Endometrial microvascular endothelial cells (primary cell): ENCODE measurements around the gene SNX5. TPM values are rescaled to one million over a fixed set of nuclear protein-coding genes. Genes with fewer than 3 reads are reported as not detected.

Experiments used
- in situ Hi-C: cut with HindIII; loops from 2 replicates; pipeline ENCODE4 v1.10.0; 2017; ENCODE audit warnings: low sequenced_read_pairs, low pct_unique_long_range_greater_than_20kb; ENCODE audit errors: inconsistent ontology term
- total RNA-seq: library from RNA; depleted of rRNA; stranded (reverse); fragments of >200 nt; gene quantifications from one replicate; pipeline ENCODE4 v1.2.3, GENCODE V29; 2015; ENCODE audit errors: inconsistent ontology term

SNX5 gene
- total RNA-seq, 1 donor from 2014 or later, result 84.6 TPM

DNA sequence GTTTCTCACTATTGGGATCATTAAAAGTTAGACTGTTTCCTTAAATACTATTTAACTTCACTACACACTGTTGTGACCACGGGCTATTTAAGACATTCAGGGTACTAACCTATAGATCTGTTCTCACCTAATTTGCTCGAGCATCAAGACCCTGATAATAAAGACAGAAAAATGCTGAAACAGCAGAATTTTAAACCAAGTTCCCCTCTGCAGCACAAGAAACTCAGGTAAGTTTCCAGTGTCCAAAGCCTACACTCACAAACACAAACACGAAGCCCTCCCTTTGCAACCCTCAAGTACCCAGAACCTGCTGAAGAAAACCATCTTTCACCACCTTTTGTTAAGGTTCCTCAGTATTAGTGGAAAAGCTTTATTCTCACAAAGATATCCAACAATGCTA, 4.0 kb downstream of the SNX5 start:
- in situ Hi-C loops, result loop anchor here (25.0 kb wide), 1 partner anchor 402 kb away; the partner anchor contains the start of gene DSTN

DNA sequence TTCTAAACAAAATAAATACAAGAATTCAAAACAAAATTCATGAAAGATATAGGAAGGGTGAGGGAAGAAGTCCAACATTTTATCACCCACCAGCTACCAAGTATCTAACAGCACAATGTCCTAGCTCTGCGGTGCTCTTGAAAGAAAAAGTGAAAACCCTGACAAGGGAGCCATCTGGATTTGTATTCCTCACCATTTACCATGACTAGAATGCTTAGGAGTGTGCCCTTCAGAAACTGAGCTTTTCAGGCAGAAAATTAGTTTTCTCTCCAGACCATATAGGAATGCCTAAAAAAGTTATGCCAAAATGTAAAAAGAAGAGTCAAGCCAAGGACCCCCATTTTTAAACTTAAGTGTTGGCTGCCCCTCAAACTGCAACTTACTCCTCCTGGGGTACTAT, 4.5 kb downstream of the SNX5 start:
- in situ Hi-C loops, result loop anchor here (25.0 kb wide), 1 partner anchor 402 kb away; the partner anchor contains the start of gene DSTN

DNA sequence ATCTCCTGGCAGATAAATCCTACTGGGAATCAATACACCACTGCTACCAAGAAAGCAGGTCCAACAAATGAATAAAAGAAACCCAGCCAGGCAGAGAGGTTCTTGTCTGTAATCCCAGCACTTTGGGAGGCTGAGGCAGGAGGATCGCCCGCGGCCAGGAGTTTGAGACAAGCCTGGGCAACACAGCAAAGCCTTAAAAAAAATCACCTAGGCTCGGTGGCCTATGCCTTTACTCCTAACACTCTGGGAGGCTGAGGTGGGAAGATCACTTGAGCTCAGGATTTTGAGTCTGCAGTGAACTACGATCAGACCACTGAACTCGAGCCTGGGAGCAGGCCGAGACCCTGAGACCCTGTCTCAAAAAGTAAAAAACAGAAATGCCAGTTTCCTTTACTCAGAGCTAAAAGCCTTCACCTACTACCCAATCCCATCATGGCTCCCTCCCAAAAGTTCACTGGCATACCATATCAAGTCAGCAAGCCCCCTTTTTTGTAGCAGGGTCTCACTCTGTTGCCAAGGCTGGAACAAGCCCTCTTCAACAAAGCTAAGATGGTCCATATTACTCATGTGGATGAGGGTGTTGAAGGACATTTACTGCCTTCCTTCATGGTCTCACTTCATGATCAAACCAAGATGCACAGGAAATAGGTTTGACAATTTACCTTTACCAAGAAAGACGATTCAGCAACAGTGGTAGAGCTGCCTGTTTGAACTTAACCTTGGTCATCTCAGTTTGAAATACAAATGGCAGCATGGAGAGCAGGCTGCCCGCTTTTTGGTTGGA, 5.3 kb downstream of the SNX5 start:
- in situ Hi-C loops, result loop anchor here (25.0 kb wide), 1 partner anchor 401 kb away; the partner anchor contains the start of gene DSTN

DNA sequence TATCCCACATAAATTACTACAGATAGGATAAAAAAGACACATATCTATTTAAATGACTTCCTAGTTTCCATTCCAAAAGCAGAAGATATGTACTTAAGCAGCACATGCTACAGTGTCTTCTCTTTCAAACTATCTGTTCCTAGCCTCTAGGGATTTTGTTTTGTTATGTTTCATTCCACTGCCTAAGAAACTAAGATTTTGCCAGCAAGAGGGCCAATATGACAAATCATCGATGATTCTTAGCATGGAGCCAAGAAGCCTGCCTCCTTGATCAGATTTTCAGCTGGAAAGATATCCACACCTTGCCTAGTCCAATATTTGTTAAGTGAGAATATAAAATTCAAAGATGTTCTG, 7.0 kb downstream of the SNX5 start:
- in situ Hi-C loops, result loop anchor here (25.0 kb wide), 1 partner anchor 399 kb away; the partner anchor contains the start of gene DSTN

DNA sequence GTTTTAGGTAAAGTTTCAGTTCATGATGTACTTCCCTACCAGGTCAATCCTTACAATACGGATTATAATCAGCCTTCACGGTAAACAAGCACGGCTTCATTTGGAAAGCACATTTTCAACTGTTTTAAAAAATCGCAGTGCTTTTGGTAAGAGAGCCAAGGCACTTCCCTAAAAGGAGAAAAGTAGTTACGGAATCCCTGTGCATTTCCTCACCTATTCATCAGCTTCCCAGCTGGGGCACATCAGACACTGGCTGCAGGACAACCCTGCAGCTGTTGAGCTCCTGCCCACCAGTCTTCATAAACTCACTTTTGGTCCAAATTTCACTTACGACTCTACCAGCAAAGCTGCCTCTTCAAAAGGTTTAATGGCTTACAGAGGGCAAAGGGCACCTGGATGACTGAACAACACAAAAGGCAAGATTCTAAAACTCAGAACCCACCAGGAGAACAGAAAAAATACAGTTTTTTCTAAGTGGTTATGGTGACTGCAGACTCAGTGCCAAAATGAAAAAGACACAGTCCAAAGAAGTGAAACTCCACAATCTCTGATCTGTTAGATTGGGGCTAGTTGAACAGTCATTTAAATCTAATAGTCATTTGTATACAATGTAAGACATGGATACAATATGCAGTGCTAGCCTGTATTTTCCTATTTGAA, 7.5 kb downstream of the SNX5 start:
- in situ Hi-C loops, result loop anchor here (25.0 kb wide), 1 partner anchor 399 kb away; the partner anchor contains the start of gene DSTN

DNA sequence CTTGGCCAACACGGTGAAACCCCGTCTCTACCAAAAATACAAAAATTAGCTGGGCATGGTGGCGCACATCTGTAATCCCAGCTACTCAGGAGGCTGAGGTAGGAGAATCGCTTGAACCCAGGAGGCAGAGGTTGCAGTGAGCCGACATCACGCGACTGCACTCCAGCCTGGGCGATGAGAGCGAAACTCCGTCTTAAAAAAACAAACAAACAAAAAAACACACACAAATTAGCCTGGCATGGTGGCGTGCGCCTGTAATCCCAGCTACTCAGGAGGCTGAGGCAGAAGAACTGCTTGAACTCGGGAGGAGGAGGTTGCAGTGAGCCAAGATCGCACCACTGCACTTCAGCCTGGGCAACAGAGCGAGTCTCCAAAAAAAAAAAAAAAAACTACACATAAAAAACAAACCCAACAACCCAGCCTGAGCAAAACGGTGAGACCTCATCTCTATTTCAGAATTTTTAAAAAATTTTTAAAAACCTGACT, 8.2 kb downstream of the SNX5 start:
- in situ Hi-C loops, result loop anchor here (25.0 kb wide), 1 partner anchor 398 kb away; the partner anchor contains the start of gene DSTN

DNA sequence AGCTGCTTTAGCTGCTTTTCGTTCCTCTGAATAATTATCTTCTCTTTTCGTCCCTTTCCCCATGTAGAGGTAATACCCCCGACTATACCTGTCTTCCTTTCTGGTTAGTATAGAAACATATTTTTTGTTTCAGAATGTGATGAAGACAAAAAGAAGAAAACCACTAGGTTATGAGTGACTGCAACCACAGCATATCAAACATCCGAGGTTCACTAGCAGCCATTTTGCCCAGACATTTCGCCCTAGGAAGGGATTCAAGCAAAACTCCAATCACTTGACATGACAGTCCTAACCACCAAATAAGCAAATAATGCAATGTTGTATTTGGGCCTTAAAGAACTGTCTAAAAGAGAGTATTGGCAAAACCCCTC, 9.4 kb downstream of the SNX5 start:
- in situ Hi-C loops, result loop anchor here (25.0 kb wide), 1 partner anchor 397 kb away; the partner anchor contains the start of gene DSTN

DNA sequence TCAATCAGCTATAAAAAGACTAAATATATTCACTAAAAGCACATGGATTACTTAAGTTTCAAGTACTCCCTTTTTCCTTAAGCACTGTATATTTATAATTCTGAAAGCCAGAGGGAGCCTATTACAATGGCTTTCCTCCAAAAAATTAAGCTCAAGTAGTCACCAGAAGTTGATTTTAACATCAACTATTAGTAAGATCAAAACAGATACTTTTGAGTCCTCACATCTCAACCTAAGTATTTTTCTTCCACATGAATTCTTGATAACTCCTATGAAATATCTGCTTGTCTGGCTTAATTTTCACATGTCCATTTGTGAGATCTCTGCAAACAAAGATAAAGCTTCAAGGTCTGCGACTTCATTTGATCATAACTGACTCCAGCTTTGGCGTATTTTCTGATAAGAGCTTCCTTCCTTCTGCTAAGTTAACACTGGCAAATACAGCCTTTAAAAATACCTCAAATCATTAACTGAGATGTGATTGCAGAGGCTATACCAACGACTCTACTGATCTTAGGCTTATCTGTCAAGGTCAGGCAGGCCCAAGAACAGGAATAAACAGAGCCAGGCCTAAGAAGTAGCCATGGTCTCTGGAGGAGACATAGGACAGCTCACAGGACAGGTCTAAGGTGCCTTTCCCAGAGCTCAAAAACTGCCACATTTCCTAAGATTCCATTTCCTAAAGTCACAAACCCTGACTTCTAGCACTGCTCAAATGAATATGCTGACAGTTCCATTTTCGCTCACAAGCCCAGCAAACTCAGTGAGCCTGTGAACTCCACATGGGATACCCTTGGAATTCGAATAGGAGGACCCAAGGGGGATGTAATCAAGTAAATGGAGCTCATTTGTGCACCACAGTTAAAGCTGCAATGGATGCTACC, 10.0 kb downstream of the SNX5 start:
- in situ Hi-C loops, result loop anchor here (25.0 kb wide), 1 partner anchor 396 kb away; the partner anchor contains the start of gene DSTN

DNA sequence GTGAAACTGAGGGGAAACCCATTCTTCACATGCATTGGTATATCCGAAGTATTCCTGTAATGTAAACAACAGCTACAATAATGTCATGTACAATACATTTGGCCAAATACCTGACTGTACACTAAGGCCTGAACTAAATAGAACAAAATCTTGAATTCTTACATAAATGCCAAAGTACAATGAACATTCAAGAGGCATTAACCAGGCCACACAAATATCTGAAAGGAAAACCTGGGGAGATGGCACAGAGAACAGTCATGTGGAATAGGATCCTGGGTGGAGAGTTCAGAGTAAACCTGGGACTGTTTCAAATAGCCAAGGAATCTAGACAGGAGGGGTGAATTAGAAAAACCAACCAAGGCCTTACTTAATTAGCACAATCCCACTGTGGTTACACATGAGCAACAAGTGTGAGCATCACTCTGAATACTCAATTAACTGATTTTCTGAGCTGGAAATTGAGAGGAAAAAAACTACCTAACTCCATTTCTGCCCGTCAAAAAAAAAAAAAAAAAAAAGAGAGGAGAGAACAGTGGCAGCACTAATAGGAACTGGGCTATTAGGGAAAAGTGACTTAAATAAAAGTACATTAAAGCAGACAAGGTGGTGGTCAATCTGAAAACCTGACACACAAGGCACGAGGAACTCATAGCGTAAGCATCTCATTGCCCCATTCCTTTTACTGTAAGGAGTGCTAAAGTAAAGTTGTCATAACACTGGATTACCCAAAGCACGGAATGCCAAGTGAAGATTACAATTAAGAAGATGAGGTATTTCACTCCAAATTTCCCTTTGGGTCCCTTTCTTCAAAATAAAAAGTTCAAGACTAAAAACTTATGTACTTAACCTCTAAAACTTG, 10.9 kb downstream of the SNX5 start:
- in situ Hi-C loops, result loop anchor here (25.0 kb wide), 1 partner anchor 395 kb away; the partner anchor contains the start of gene DSTN

DNA sequence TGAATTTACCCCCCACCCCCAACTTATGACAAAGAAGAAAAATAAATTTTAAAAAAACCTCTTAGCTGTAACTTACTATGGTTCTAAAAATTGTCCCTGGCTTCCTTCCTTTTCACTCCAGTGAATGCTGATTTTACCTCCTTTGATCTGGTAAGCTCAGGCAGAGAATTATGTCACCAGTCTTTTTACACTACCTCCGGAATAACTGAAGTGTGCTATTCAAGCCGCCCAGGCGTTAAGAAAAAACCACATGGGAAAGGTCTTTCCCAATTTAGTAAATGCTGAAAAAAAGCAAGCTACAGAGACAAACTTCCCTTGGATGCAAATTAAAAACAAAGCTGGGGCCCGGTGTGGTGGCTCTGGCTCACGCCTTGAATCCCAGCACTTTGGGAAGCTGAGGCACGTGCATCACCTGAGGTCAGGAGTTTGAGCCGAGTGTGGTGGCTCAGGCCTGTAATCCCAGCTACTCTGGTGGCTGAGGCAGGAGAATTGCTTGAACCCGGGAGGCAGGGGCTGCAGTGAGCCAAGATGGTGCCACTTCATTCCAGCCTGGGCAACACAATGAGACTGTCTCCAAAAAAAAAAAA, 12.4 kb downstream of the SNX5 start:
- in situ Hi-C loops, result loop anchor here (25.0 kb wide), 1 partner anchor 394 kb away; the partner anchor contains the start of gene DSTN

DNA sequence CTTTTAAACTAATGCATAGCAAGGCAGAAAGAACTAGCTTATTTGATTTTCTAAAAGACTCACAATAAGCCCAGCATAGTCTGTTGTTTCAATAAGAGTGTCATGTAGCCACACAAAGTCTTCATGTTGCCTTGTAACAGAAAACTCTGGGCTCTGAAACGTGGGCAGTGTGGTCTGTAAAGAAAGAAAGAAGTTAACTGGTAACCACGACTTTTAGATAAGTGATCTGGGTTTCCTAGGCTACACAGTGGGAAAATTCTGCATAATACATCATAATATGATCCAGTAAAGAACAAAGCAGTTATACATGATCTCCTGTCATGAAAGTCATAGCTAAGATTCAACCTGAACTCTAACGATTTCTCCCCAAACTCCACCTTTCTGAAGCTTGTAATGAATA, 13.3 kb downstream of the SNX5 start:
- in situ Hi-C loops, result loop anchor here (25.0 kb wide), 1 partner anchor 393 kb away; the partner anchor contains the start of gene DSTN

DNA sequence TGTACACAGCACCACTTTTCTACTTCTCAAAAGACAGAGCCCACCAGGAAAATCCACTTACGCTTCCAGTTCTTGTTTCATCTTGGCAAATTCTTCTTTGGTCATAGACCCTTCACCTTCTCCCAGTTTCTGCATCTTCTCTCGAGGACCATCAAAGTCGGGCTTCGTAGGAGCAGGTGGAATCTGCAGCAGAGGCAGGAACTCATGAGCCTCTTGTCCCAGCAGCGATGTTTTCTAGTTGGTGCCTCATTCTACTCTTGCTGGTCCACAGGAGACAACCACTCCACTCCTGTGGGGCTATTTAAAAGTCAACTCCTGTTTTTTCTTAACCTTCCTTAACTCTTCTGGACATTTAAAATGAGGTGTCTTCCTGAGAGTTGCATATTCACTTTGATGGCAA, 14.7 kb downstream of the SNX5 start:
- in situ Hi-C loops, result loop anchor here (25.0 kb wide), 1 partner anchor 392 kb away; the partner anchor contains the start of gene DSTN

DNA sequence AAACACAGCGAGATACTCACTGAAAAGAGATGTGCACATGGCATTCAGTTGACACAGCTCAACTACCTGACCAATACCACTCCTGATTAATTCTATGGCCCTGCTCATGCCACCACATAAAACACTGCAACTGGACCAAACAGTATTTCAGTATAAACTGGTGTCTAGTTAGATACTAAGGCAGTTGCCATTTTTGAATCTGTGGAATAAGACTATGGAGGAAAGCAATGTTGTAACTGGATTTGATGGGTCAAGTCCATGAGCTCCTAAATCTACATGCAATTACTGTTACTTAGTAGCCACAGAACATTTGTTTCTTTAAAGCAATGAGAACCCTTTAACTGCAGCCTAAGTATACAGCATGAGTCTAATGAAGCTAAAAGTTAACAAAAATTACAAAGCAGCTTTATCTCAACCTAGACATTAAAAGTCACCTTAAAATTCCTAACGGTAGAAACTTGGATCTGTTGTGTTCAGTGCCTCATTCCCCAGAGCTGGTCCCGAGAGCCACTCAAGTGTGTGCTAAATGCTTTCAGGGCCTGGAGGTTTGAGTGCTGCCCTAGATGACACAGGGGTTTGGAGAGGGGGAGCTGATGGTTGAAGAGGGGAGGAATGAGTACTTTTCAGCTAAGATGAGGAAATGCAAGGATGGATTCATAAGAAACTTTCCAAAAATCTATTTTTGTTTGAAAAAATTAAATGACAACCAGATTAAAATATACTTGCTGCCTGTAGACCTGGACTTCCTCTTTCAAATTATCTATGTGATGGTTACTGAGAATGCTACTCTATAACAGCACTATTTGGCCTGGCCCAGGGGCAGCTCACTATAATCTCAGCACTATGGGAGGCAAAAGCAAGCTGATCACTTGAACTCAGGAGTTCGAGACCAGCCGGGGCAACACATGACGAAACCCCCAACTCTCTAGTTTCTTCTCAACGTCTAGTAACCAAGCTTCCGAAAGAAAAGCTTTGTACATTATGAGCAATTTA, 15.6 kb downstream of the SNX5 start:
- in situ Hi-C loops, result loop anchor here (25.0 kb wide), 1 partner anchor 391 kb away; the partner anchor contains the start of gene DSTN

DNA sequence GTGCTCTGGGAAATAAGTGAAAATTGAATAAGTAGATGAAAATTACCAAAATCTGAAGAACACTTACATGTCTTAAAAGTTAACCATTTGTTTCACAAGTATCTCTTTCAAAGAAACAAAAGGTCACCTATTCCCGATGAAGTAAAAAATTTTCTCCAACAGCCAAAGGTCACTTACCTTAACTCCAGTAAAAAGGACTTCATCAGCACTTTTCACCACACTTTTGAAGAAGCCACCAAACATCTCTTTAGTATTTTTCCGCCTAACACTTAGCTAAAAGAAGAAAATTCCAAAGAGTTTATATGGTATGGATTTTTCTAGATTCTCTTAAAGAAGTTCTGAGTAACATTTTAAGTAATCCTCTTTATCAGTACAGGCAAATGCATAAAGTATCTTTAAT, 17.3 kb downstream of the SNX5 start:
- in situ Hi-C loops, result loop anchor here (25.0 kb wide), 1 partner anchor 389 kb away; the partner anchor contains the start of gene DSTN

DNA sequence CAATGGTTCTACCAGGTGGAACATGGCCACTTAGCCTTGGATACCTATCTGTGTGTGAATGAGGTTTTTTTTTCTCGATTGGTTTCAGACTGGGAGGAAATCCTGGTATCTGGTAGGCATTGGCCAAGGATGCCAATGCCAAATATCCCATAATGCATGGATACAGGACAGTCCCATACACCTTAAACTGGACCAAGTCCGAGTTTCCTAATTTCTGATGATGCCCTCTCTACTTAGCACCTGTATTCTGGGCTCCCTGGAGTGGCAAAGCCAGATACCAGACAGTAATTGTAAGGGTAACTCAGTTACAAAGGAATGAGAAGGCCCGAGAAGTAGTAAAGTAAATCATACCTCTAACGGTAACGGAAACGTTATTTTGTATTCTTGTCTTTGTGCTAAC, 17.9 kb downstream of the SNX5 start:
- in situ Hi-C loops, result loop anchor here (25.0 kb wide), 1 partner anchor 388 kb away; the partner anchor contains the start of gene DSTN

DNA sequence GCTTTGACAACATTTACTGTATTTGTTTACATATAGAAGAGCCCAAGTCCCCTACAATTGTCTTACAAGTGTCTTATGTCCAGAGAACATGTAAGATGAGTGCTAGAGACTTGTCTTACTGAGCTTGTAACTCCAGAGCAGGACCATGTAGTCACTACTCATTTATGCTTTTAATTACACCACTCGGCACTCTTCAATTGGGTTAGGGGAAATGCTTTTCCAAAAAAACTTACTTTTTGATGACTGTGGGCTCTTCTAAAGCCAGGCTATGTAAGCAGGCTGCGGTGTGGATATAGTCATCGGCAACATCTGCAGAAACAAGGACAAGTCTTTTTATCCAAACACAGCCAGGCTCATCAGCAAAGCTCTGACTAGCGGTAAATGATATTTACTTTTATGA, 18.7 kb downstream of the SNX5 start:
- in situ Hi-C loops, result loop anchor here (25.0 kb wide), 1 partner anchor 388 kb away; the partner anchor contains the start of gene DSTN
